H1 (cell line): Measurements from ENCODE around the gene SIX4. TPM values are rescaled to one million over a fixed set of nuclear protein-coding genes. Genes with fewer than 3 reads are reported as not detected.
A peak's percentile ranks its signal among the peaks of the same experiment; 100 is the strongest.

Experiments used
- BCL11A ChIP-seq, 2 experiments: IDR thresholded peaks; one replicate each; pipeline ENCODE4 v1.6.1; 2011; ENCODE audit warnings: low read depth in 2 of 2, low read length in 2 of 2, mild to moderate bottlenecking in 2 of 2
- CHD7 ChIP-seq: fragments of 300-600 bp; sonication (generic); IDR thresholded peaks from 2 replicates; pipeline ENCODE4 v1.7.1; 2012; ENCODE audit warnings: low read length, moderate library complexity, mild to moderate bottlenecking, inconsistent platforms; ENCODE audit not compliant: insufficient replicate concordance
- EGR1 ChIP-seq: IDR thresholded peaks from 2 replicates; pipeline ENCODE4 v1.6.1; 2011; ENCODE audit warnings: low read depth, low read length, borderline replicate concordance
- EP300 ChIP-seq, 2 experiments: IDR thresholded peaks; 1 replicate in 1 of 2; 2 replicates in 1 of 2; pipeline ENCODE4 v1.6.1; 2011 to 2012; ENCODE audit warnings: low read depth in 2 of 2, low read length in 2 of 2, mild to moderate bottlenecking in 2 of 2, borderline replicate concordance in 1 of 2, inconsistent platforms in 1 of 2, moderate library complexity in 1 of 2
- HDAC2 ChIP-seq, 2 experiments: fragments of 300-600 bp in 1 of 2; sonication (generic) in 1 of 2; IDR thresholded peaks; 2 replicates each; pipeline ENCODE4 v1.6.1; 2011 to 2012; ENCODE audit warnings: low read depth in 2 of 2, low read length in 2 of 2, mild to moderate bottlenecking in 2 of 2, moderate library complexity in 2 of 2, borderline replicate concordance in 1 of 2, inconsistent platforms in 1 of 2
- JUND ChIP-seq: IDR thresholded peaks from 2 replicates; pipeline ENCODE4 v1.6.1; 2011; ENCODE audit warnings: mild to moderate bottlenecking, improper control_type of control experiment, low read length
- POLR2A ChIP-seq, 2 experiments: IDR thresholded peaks; 1 replicate in 1 of 2; 2 replicates in 1 of 2; pipeline ENCODE4 v1.6.1; 2011; ENCODE audit warnings: low read depth in 2 of 2, low read length in 2 of 2, mild to moderate bottlenecking in 2 of 2; ENCODE audit errors: control extremely low read depth in 1 of 2
- POU5F1 ChIP-seq: IDR thresholded peaks from 2 replicates; pipeline ENCODE4 v1.6.1; 2011; ENCODE audit warnings: low read depth, mild to moderate bottlenecking, low read length, moderate library complexity
- TAF1 ChIP-seq: IDR thresholded peaks from 2 replicates; pipeline ENCODE4 v1.6.1; 2011; ENCODE audit warnings: mild to moderate bottlenecking, low read depth, low read length
- YY1 ChIP-seq: IDR thresholded peaks from 2 replicates; pipeline ENCODE4 v1.6.1; 2011; ENCODE audit warnings: low read depth, mild to moderate bottlenecking, low read length
- polyA plus RNA-seq, 7 experiments: library from polyadenylated mRNA; depleted of rRNA in 3 of 7; stranded (reverse) in 5 of 7; unstranded in 2 of 7; fragments of >200 nt in 5 of 7; fragments of 200-250 nt in 2 of 7; gene quantifications; 1 replicate in 5 of 7; 2 replicates in 1 of 7; 4 replicates in 1 of 7; pipeline versions ENCODE4 v1.2.1 to v1.2.3, GENCODE V29; 2011 to 2013; ENCODE audit warnings: missing spikeins in 2 of 7, mixed read lengths in 2 of 7
- total RNA-seq: library from RNA; stranded (reverse); fragmentation: NEBNext Ultra II Directional; extraction: Animal tissue kit (Norgen Biotek cat#: 25700); gene quantifications from 2 replicates; pipeline ENCODE4 v1.2.1, GENCODE V29; 2021

SIX4 gene
- total and polyA plus RNA-seq, 2 of the 8 experiments (the other 6 are each of a cell fraction or from before 2014, with no cell fraction given): 9.0 to 38.9 TPM

GRCh38 chr14:60760644-60761364, 36.7 kb upstream of the SIX4 start (continued):
- TF ChIP-seq CHD7: peak; percentile 54
- TF ChIP-seq BCL11A (IDR thresholded peaks at IDR 0.05; ENCODE audit: low read depth in 2 of 2, low read length in 2 of 2): peak in 1 of 2 experiments; percentile 19
- TF ChIP-seq YY1: 0 out of 2 replicates have a peak, but pooled peaks have one; percentile 62
- TF ChIP-seq POU5F1: no peak
- peak in 1 of 2 experiments; percentile 44; a peak in 1 of 3 replicates for TF ChIP-seq EP300 (IDR thresholded peaks at IDR 0.05; ENCODE audit: borderline replicate concordance in 1 of 2, low read depth in 2 of 2, low read length in 2 of 2)
- TF ChIP-seq TAF1: peak; percentile 35; the same call in 1 of the 2 replicates
- TF ChIP-seq JUND: peak; percentile 98
- TF ChIP-seq HDAC2 (IDR thresholded peaks at IDR 0.05; ENCODE audit: borderline replicate concordance in 1 of 2, low read depth in 2 of 2, low read length in 2 of 2): 0 out of 4 replicates have a peak, but pooled peaks of 1 of the 2 experiments have one; percentile 78
- peak in 1 of 2 experiments; percentile 48; a peak in 1 of 3 replicates for TF ChIP-seq POLR2A (IDR thresholded peaks at IDR 0.05; ENCODE audit: control extremely low read depth in 1 of 2, low read depth in 2 of 2, low read length in 2 of 2)
- TF ChIP-seq EGR1: no peak
